ENCODE data around the gene DPH6. TPM values are rescaled to one million over a fixed set of nuclear protein-coding genes. Genes with fewer than 3 reads are reported as not detected.
"Not testable (repeated sequence)": the region's sequence is repeated elsewhere in the genome, so short reads cannot be mapped to it uniquely, and the experiment has no call there.

DPH6 gene
- total RNA-seq, 1 donor from 2014 or later, result 14.1 TPM

- peak; percentile 30 for DNase-seq (ENCODE audit: missing footprints)
- intact Hi-C loops (cut with DNase I); ATAC-seq: not testable (repeated sequence)
These were observed 154.5 kb downstream of the DPH6 start for GRCh38 chr15:35391408-35391984.

DNA sequence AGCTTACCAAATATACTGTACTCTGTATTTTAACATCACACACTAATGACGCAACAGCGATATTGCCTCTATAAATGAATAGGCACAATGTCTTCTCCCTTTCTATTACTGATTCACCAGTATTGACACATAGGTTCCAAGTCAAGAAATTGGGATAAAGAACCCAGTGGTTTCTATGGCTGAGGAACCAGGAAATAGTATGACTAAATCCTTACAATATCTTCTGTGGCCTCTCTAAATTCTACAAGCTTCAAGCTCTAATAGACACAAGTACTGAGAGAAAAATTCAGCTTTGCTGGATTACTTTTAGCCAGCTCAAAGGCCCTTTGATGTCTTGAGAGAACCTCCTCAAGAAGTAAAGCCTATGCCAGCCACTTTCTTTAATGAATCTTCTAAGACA lies 162.5 kb downstream of the DPH6 start:
- intact Hi-C loops (cut with DNase I), result no loop called here
- DNase-seq (ENCODE audit: missing footprints) (no peak), ATAC-seq (no peak)

- DNase-seq (ENCODE audit: missing footprints), result no peak
- intact Hi-C loops (cut with DNase I), result no loop called here
- ATAC-seq, result no peak
These were observed 164.6 kb downstream of the DPH6 start for GRCh38 chr15:35381328-35381727.

DNA sequence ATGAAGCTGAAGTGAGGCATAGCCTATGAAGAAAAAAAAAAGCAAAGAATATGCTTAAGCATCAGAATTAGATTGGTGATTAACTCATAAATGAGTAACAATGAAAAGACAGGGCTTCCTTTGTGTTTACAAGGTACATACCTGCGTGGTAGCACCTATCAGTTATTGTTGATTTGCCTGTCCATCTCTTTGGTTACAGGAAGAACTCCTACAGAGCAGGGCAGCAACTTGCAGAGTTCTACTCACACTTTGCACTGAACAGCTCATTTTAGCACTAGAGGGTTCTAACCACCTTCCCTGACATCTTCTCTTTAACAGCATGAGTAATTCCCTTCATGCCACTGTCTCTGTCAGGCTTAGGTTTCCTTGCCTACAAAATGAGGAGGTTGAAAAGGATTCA lies 166.0 kb downstream of the DPH6 start:
- intact Hi-C loops (cut with DNase I), result no loop called here
- DNase-seq (ENCODE audit: missing footprints) (no peak), ATAC-seq (no peak)

DNA sequence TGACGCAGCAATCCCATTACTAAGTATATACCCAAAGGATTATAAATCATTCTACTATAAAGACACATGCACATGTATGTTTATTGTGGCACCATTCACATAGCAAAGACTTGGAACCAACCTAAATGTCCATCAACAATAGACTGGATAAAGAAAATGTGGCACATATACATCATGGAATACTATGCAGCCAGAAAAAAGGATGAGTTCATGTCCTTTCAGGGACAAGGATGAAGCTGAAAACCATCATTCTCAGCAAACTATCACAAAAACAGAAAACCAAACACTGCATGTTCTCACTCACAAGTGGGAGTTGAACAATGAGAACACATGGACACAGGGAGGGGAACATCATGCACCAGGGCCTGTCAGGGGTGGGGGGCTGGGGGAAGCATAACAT lies 167.5 kb downstream of the DPH6 start:
- intact Hi-C loops (cut with DNase I); ATAC-seq; DNase-seq (ENCODE audit: missing footprints): not testable (repeated sequence)

- ATAC-seq, result no peak
- intact Hi-C loops (cut with DNase I), result no loop called here
- no peak for DNase-seq (ENCODE audit: missing footprints)
These were observed 169.3 kb downstream of the DPH6 start for GRCh38 chr15:35376707-35377106.

DNA sequence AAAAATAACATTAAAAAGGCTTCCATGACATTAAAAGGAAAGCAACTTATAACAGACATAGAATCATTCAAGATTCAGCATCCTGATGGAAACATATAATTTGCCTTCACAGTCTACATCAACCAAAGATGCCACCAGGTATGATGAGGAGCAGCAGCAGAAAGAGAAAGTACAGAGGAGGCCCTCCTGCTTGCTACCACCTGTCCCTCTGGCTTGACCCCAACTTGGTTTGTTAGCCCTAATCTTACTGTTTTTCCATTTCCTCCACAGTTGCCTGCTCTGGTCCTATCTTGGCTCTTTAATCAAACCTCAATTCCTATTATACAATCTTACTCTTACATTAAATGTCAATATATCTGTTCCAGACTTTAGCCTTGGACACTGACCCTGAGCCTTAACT lies 171.3 kb downstream of the DPH6 start:
- DNase-seq (ENCODE audit: missing footprints), result no peak
- no peak for ATAC-seq
- intact Hi-C loops (cut with DNase I), result no loop called here

GRCh38 chr15:35362195-35362829 lies 183.7 kb downstream of the DPH6 start:
- no peak for DNase-seq (ENCODE audit: missing footprints)
- peak; percentile 82 for ATAC-seq
- intact Hi-C loops (cut with DNase I), result loop anchor here (5.0 kb wide), 1 partner anchor 55 kb away; no protein-coding TSS in a partner anchor

DNA sequence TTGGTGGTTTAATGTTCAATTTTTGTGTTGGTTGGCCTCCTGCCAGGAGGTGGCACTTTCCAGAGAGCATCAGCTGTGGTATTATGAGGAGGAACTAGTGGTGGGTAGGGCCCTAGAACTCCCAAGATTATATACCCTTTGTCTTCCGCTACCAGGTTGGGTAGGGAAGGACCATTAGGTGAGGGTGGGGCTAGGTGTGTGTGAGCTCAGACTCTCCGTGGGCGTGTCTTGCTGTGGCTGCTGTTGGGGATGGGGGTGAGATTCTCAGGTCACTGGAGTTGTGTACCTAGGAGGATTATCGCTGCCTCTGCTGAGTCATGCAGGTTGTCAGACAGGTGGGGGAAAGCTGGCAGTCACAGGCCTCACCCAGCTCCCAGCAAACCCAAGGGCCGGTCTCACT lies 187.1 kb downstream of the DPH6 start:
- ATAC-seq (no peak), DNase-seq (ENCODE audit: missing footprints) (no peak)
- intact Hi-C loops (cut with DNase I), result no loop called here

GRCh38 chr15:35351059-35351458 lies 194.9 kb downstream of the DPH6 start:
- ATAC-seq (no peak), DNase-seq (ENCODE audit: missing footprints) (no peak)
- intact Hi-C loops (cut with DNase I), result no loop called here

- intact Hi-C loops (cut with DNase I), result no loop called here
- ATAC-seq, result no peak
- no peak for DNase-seq (ENCODE audit: missing footprints)
These were observed 196.0 kb downstream of the DPH6 start for GRCh38 chr15:35349916-35350315.

DNA sequence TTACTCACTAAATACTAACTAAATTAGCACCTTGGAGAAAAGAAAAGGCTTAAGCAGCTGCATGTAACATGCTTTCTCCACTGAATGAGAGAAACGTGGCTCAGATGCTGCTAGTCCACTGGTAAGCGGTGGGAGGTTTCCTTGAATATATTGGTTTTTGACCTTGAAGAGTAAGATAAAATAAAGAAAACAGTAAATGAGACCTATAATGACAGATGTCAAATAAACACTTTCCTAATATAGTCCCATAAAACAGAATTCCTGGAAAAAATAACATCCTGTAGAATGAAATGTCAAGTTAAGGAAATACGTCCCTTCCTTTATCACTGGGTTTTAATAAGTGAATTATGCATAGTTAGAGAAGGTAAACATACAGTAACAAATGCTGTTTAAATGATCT lies 215.0 kb downstream of the DPH6 start:
- no peak for DNase-seq (ENCODE audit: missing footprints)
- intact Hi-C loops (cut with DNase I), result no loop called here
- ATAC-seq, result no peak

DNA sequence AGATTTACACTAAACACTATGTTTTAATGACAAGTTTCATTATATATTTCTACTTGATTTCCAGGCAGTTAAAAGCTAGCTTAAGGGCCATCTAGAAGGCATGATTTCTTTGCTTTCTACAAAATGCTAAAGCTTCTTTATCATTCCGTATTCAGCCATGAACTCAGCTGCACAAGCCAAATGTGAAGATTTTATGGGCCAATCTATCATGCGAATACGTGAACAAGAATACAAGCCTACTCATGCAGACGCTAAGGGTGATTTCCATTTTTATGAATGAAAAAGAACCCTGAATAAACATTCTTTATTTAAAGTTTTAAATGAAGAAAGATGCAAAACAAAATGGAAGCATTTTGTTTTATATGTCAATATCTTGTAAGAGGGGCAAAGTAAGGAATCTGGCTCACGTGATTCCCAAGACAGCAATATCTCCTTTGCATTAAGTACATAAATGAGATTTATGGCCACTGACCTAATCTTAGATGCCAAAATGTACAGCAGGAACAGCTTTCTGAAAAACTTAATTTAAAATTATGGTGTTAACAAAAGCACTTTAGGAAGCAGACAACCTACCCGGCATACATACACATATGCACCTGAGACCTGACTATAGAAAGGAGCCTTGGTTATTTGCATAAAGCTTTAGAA lies 215.8 kb downstream of the DPH6 start:
- ATAC-seq (no peak), DNase-seq (ENCODE audit: missing footprints) (no peak)
- intact Hi-C loops (cut with DNase I), result no loop called here

GRCh38 chr15:35329521-35329961 lies 216.4 kb downstream of the DPH6 start:
- ATAC-seq, result no peak

GRCh38 chr15:35328836-35329235 lies 217.1 kb downstream of the DPH6 start:
- ATAC-seq; intact Hi-C loops (cut with DNase I); DNase-seq (ENCODE audit: missing footprints): not testable (repeated sequence)

More at GRCh38 chr15:35329521-35329961, 216.4 kb downstream of the DPH6 start:
- intact Hi-C loops (cut with DNase I), result no loop called here
- DNase-seq (ENCODE audit: missing footprints), result no peak

DNA sequence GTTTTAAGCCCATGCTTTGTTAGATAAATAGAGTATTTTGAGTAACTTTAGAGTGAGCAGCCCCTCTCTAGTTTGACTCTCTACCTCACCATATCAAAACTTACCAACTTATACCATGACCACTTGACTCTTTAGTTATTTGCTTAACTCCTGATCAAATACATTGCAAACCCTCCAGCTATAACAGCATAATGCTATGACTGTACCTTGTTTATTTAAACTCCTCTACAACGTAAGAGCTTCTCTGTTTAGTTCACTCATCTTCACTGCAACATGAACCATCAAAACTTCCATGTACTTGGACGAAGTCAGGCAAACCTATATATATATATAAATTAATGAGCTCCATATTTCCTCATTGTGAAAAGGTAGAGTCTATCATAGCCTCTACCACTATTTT lies 218.2 kb downstream of the DPH6 start:
- no peak for ATAC-seq
- intact Hi-C loops (cut with DNase I), result no loop called here

DNA sequence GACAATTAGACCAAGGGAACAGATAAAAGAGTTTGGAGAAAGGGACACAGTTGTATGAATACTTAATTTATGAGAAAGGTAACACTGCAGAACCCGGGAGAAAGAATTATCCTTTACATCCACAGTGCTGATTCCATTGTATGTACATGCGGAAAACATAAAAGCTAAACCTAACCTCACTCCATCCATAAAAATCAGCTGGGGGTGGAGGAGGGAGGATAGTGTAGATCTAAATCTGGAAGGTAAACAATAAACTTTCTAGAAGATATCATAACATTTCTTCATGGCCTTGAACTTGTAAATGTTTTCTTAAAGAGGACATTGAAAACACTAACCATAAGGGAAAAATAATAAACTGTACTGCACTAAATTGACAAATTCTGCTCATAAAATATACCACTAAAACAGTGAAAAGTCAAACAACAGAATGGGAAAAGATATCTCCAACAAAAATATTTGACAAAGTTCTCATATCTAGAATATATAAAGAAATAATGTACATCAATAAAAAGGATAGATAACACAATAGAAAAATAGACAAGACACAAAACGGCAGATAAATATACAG lies 220.5 kb downstream of the DPH6 start:
- ATAC-seq (no peak), DNase-seq (ENCODE audit: missing footprints) (no peak)
- intact Hi-C loops (cut with DNase I), result no loop called here

More for the DNA sequence above, 218.2 kb downstream of the DPH6 start:
- DNase-seq (ENCODE audit: missing footprints), result no peak

DNA sequence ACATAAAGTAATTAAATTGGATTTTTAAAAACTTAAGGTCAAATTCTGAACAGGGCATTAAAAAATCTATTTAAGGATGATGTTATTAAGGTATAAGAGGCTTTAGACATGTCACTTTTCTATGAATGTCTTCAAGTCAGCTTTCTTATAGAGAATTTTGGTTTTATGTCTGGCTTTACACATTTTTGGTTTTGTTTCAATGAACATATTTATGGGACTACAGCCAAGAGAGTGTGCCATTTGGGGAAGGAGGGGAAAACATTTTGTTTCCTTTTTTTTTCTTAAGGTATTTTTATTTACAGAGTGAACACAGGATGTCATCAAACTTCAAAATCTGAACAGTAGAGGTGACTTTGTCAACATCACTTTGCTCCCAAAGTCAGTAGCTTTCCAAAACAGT lies 222.8 kb downstream of the DPH6 start:
- DNase-seq (ENCODE audit: missing footprints), result no peak
- ATAC-seq, result no peak
- intact Hi-C loops (cut with DNase I), result no loop called here

GRCh38 chr15:35321926-35322325 lies 224.0 kb downstream of the DPH6 start:
- intact Hi-C loops (cut with DNase I), result no loop called here
- DNase-seq (ENCODE audit: missing footprints) (no peak), ATAC-seq (no peak)

DNA sequence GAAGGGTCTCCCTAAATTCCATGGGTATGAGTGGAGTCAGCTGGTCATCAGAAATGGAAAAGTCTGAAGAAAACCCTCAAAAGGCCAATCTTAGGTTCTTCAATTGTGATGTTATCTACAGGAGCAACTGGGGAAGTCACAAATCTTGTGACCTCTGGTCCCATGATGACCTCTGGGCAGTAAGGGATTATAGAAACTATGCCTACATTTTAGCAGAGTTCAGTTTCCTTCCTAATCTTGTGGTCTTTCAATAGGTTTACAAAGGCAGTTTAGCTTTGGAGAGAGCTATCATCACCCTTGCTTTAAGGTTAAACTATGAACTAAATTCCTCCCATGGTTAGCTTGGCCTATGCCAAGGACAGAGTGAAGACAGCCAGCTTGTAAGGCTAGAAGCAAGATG lies 225.1 kb downstream of the DPH6 start:
- intact Hi-C loops (cut with DNase I), result no loop called here
- ATAC-seq (no peak), DNase-seq (ENCODE audit: missing footprints) (no peak)

All from Right ventricle myocardium inferior (tissue), 1 donor.